ENCODE results near the gene ANKIB1. TPM values are rescaled to one million over a fixed set of nuclear protein-coding genes. Genes with fewer than 3 reads are reported as not detected.

ANKIB1 gene
- polyA plus RNA-seq, 2 of the 4 experiments (the other 2 are of a cell fraction) = 20.7 to 59.5 TPM

- TF ChIP-seq SMC3 (IDR thresholded peaks at IDR 0.05) (no peak), NFE2L2 (conservative IDR thresholded peaks at IDR 0.05; ENCODE audit: low read length) (no peak), MAX (IDR thresholded peaks at IDR 0.05) (no peak), ZSCAN20 (CRISPR knock-in tag; IDR thresholded peaks at IDR 0.05) (no peak), BHLHE40 (IDR thresholded peaks at IDR 0.05; ENCODE audit: low read depth, low read length) (no peak), BCL3 (IDR thresholded peaks at IDR 0.05) (no peak), CEBPB (IDR thresholded peaks at IDR 0.05) (no peak), JUNB (IDR thresholded peaks at IDR 0.05) (no peak), FOSB (CRISPR knock-in tag; IDR thresholded peaks at IDR 0.05) (no peak), CHD4 (IDR thresholded peaks at IDR 0.05; ENCODE audit: borderline replicate concordance) (no peak), NPAS2 (CRISPR knock-in tag; IDR thresholded peaks at IDR 0.05; ENCODE audit: borderline replicate concordance) (no peak), EHMT2 (IDR thresholded peaks at IDR 0.05; ENCODE audit: low read depth) (no peak), TP53 (CRISPR knock-in tag; IDR thresholded peaks at IDR 0.05) (no peak), RFX5 (IDR thresholded peaks at IDR 0.05) (no peak), FOXS1 (CRISPR knock-in tag; IDR thresholded peaks at IDR 0.05) (no peak), HOXB5 (CRISPR knock-in tag; IDR thresholded peaks at IDR 0.05) (no peak)
- Histone ChIP-seq H3K4me2 (no peak overlapping the region), H3K9me3 (no peaks in the 10 kb centered on the region), H3K4me3 (no peak overlapping the region), H3K4me1 (no peaks in the 10 kb centered on the region), H3K27ac (no peak overlapping the region)
- WGBS (ENCODE audit: missing lambda C conversion rate) = 92% methylated on average over 6 of the region's 6 CpGs
- DNase-seq (ENCODE audit: low read depth in 1 of 2, low spot score in 1 of 2) (no peak), FAIRE-seq (no peak), ATAC-seq (no peak)
- ChIA-PET CTCF (interaction anchor here (1.4 to 1.8 kb wide), 2 partner anchors 26 to 218 kb away, joined by 3 read pairs; no protein-coding TSS in a partner anchor), POLR2A (no interaction called here)
Measured at GRCh38 chr7:92403760-92404074, 157.9 kb downstream of the ANKIB1 start.

- Histone ChIP-seq H3K9me3 (no peaks in the 10 kb centered on the region), H3K4me1 (no peaks in the 10 kb centered on the region), H3K4me2 (no peak overlapping the region), H3K4me3 (no peak overlapping the region), H3K27ac (no peak overlapping the region)
- ATAC-seq (no peak; a peak in 1 of 6 replicates), DNase-seq (ENCODE audit: low read depth in 1 of 2, low spot score in 1 of 2) (no peak), FAIRE-seq (no peak)
- CTCF ChIA-PET = interaction anchor here (1.1 to 1.8 kb wide), 3 partner anchors 20 to 217 kb away, joined by 3 to 4 read pairs (median 3); no protein-coding TSS in a partner anchor
- WGBS (ENCODE audit: missing lambda C conversion rate) = 90% methylated on average over 6 of the region's 6 CpGs
- POLR2A ChIA-PET = no interaction called here
- no peak for TF ChIP-seq E2F6 (IDR thresholded peaks at IDR 0.05; ENCODE audit: borderline replicate concordance, low read depth)
- TF ChIP-seq RARB (CRISPR knock-in tag; IDR thresholded peaks at IDR 0.05) = no peak
- TF ChIP-seq HOXB13 (CRISPR knock-in tag; IDR thresholded peaks at IDR 0.05; ENCODE audit: low read depth) = no peak
Measured at GRCh38 chr7:92404170-92404614, 158.4 kb downstream of the ANKIB1 start.

- Histone ChIP-seq H3K4me1 (no peaks in the 10 kb centered on the region), H3K27ac (no peak overlapping the region), H3K9me3 (no peaks in the 10 kb centered on the region), H3K4me2 (no peak overlapping the region), H3K4me3 (no peak overlapping the region)
- WGBS (ENCODE audit: missing lambda C conversion rate) = 97% methylated on average over 1 of the region's 1 CpG
- TF ChIP-seq HOXA7 (CRISPR knock-in tag; IDR thresholded peaks at IDR 0.05) (no peak), BHLHE40 (IDR thresholded peaks at IDR 0.05; ENCODE audit: low read depth, low read length) (no peak), HES2 (IDR thresholded peaks at IDR 0.05) (no peak), RFX5 (IDR thresholded peaks at IDR 0.05) (no peak), EHMT2 (IDR thresholded peaks at IDR 0.05; ENCODE audit: low read depth) (no peak), CHD4 (IDR thresholded peaks at IDR 0.05; ENCODE audit: borderline replicate concordance) (no peak), HMGXB4 (CRISPR knock-in tag; IDR thresholded peaks at IDR 0.05; ENCODE audit: borderline replicate concordance) (no peak), RCOR1 (IDR thresholded peaks at IDR 0.05; ENCODE audit: low read depth, low read length) (no peak), POLR2A (IDR thresholded peaks at IDR 0.05; ENCODE audit: low read length) (no peak), CEBPB (IDR thresholded peaks at IDR 0.05) (no peak), MAX (IDR thresholded peaks at IDR 0.05) (no peak), HDAC2 (IDR thresholded peaks at IDR 0.05) (no peak), SREBF2 (IDR thresholded peaks at IDR 0.05) (no peak), RNF2 (IDR thresholded peaks at IDR 0.05; ENCODE audit: borderline replicate concordance, low read depth) (no peak), NPAS2 (CRISPR knock-in tag; IDR thresholded peaks at IDR 0.05; ENCODE audit: borderline replicate concordance) (no peak), JUN (IDR thresholded peaks at IDR 0.05) (no peak), ATOH8 (CRISPR knock-in tag; IDR thresholded peaks at IDR 0.05; ENCODE audit: low read depth) (no peak), FOSB (CRISPR knock-in tag; IDR thresholded peaks at IDR 0.05) (no peak)
- DNase-seq (ENCODE audit: low read depth in 1 of 2, low spot score in 1 of 2) (no peak), ATAC-seq (no peak), FAIRE-seq (no peak)
- POLR2A ChIA-PET = interaction anchor here (0.7 kb wide), 1 partner anchor 8 kb away, joined by 3 read pairs; no protein-coding TSS in a partner anchor
- CTCF ChIA-PET = interaction anchor here (1.3 kb wide), 1 partner anchor 15 kb away, joined by 4 read pairs; no protein-coding TSS in a partner anchor
Measured at GRCh38 chr7:92409357-92409756, 163.6 kb downstream of the ANKIB1 start.

Data from A549 (cell line).